Ishikawa (cell line): ENCODE results near the gene FAIM2.

ENCODE experiments used
- CEBPB ChIP-seq: IDR thresholded peaks from 2 replicates; pipeline ENCODE4 v1.6.1; 2012
- CREB1 ChIP-seq: IDR thresholded peaks from 2 replicates; pipeline ENCODE4 v1.6.1; 2012; ENCODE audit warnings: low read depth
- EGR1 ChIP-seq: IDR thresholded peaks from 2 replicates; pipeline ENCODE4 v1.6.1; 2012
- EP300 ChIP-seq: IDR thresholded peaks from 2 replicates; pipeline ENCODE4 v1.6.1; 2012; ENCODE audit warnings: borderline replicate concordance
- FOXM1 ChIP-seq: IDR thresholded peaks from 2 replicates; pipeline ENCODE4 v1.6.1; 2012; ENCODE audit warnings: low read depth, borderline replicate concordance
- NFIC ChIP-seq: IDR thresholded peaks from 2 replicates; pipeline ENCODE4 v1.6.1; 2012
- RAD21 ChIP-seq: IDR thresholded peaks from 2 replicates; pipeline ENCODE4 v1.6.1; 2012; ENCODE audit warnings: low read depth
- TAF1 ChIP-seq: IDR thresholded peaks from 2 replicates; pipeline ENCODE4 v1.6.1; 2012; ENCODE audit warnings: low read depth, mild to moderate bottlenecking
- TCF12 ChIP-seq: IDR thresholded peaks from 2 replicates; pipeline ENCODE4 v1.6.1; 2012; ENCODE audit warnings: low read depth
- TEAD4 ChIP-seq: IDR thresholded peaks from 2 replicates; pipeline ENCODE4 v1.6.1; 2012
- YY1 ChIP-seq: IDR thresholded peaks from 2 replicates; pipeline ENCODE4 v1.6.1; 2012; ENCODE audit warnings: low read depth
- TF ChIP-seq, protein P1 (sequence below): IDR thresholded peaks from 2 replicates; pipeline ENCODE4 v1.6.1; 2012; ENCODE audit warnings: low read depth, mild to moderate bottlenecking
- TF ChIP-seq, protein P2 (sequence below): IDR thresholded peaks from 2 replicates; pipeline ENCODE4 v1.6.1; 2012
- TF ChIP-seq, protein P3 (sequence below): IDR thresholded peaks from 2 replicates; pipeline ENCODE4 v1.6.1; 2012

- TF ChIP-seq, protein P1, sequence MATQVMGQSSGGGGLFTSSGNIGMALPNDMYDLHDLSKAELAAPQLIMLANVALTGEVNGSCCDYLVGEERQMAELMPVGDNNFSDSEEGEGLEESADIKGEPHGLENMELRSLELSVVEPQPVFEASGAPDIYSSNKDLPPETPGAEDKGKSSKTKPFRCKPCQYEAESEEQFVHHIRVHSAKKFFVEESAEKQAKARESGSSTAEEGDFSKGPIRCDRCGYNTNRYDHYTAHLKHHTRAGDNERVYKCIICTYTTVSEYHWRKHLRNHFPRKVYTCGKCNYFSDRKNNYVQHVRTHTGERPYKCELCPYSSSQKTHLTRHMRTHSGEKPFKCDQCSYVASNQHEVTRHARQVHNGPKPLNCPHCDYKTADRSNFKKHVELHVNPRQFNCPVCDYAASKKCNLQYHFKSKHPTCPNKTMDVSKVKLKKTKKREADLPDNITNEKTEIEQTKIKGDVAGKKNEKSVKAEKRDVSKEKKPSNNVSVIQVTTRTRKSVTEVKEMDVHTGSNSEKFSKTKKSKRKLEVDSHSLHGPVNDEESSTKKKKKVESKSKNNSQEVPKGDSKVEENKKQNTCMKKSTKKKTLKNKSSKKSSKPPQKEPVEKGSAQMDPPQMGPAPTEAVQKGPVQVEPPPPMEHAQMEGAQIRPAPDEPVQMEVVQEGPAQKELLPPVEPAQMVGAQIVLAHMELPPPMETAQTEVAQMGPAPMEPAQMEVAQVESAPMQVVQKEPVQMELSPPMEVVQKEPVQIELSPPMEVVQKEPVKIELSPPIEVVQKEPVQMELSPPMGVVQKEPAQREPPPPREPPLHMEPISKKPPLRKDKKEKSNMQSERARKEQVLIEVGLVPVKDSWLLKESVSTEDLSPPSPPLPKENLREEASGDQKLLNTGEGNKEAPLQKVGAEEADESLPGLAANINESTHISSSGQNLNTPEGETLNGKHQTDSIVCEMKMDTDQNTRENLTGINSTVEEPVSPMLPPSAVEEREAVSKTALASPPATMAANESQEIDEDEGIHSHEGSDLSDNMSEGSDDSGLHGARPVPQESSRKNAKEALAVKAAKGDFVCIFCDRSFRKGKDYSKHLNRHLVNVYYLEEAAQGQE = no peak
- TF ChIP-seq CEBPB (no peak), YY1 (no peak), FOXM1 (no peak), RAD21 (no peak), EP300 (no peak), TAF1 (no peak), EGR1 (no peak), NFIC (no peak), TCF12 (no peak), CREB1 (no peak), TEAD4 (no peak)
- TF ChIP-seq, protein P2, sequence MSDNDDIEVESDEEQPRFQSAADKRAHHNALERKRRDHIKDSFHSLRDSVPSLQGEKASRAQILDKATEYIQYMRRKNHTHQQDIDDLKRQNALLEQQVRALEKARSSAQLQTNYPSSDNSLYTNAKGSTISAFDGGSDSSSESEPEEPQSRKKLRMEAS = no peak
- TF ChIP-seq, protein P3, sequence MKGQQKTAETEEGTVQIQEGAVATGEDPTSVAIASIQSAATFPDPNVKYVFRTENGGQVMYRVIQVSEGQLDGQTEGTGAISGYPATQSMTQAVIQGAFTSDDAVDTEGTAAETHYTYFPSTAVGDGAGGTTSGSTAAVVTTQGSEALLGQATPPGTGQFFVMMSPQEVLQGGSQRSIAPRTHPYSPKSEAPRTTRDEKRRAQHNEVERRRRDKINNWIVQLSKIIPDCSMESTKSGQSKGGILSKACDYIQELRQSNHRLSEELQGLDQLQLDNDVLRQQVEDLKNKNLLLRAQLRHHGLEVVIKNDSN = no peak
Measured at GRCh38 chr12:49889361-49890095, 14.2 kb downstream of the FAIM2 start.
